Upper lobe of left lung (tissue), 4 donors: ENCODE results near the gene TMEM165.

ENCODE experiments used
- CTCF ChIP-seq, 6 experiments: fragments of 450-650 bp in 4 of 6; fragments of 200-600 bp in 2 of 6; sonication (generic) in 2 of 6; IDR thresholded peaks; one replicate each; pipeline ENCODE4 v1.5.1; 2016 to 2019; ENCODE audit warnings: antibody characterized with exemption in 6 of 6
- POLR2A ChIP-seq, 4 donors: fragments of 450-650 bp; IDR thresholded peaks; one replicate each; pipeline ENCODE4 v1.5.1; 2016 to 2017; ENCODE audit warnings: antibody characterized with exemption in 4 of 4, mild to moderate bottlenecking in 2 of 4

DNA sequence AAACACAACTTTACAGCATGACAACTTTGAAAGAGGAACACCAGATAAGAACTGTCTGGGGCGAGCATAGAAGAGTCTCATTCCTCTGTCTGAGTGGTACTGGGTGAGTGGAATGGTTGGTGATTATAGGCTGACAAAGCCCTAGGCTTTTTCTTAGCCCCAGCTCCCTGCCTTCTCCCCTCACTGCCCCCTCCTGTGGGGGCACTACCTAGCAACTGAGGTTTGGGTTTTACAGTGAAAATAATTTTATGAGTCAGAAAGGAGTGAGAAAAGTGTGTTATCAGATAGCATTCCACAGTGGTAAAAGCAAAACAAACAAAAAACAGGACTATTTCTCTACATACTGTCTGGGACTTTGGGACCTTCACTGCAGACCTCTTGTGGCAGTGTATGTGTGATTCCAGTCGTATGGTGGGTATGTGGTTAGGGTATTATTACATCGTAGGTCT, 10.5 kb upstream of the TMEM165 start:
- no peak for TF ChIP-seq CTCF (IDR thresholded peaks at IDR 0.05)
- TF ChIP-seq POLR2A (IDR thresholded peaks at IDR 0.05), result no peak
